GM13976 (cell line): ENCODE results near the gene HSPB8.

ENCODE experiments used
- DNase-seq: peaks from one replicate; pipeline ENCODE4 v3.0.0; 2012; ENCODE audit warnings: low spot score
- CTCF ChIP-seq: IDR thresholded peaks from 2 replicates; pipeline ENCODE4 v1.5.1; 2012; ENCODE audit warnings: borderline replicate concordance, mild to moderate bottlenecking; ENCODE audit not compliant: insufficient read depth; ENCODE audit errors: extremely low read depth, missing control alignments, control extremely low read depth
- in situ Hi-C: fragments of 300-500 bp; cut with MboI; formaldehyde crosslinking; loops from one replicate; pipeline ENCODE4 v1.12.0; 2022; ENCODE audit warnings: low sequenced_read_pairs, mixed read lengths, inconsistent platforms; ENCODE audit not compliant: unreplicated experiment

HSPB8 gene

GRCh38 chr12:119183942-119184695, 5.4 kb downstream of the HSPB8 start:
- in situ Hi-C loops, result no loop called here
- TF ChIP-seq CTCF, result no peak
- DNase-seq, result no peak

- in situ Hi-C loops, result no loop called here
- no peak for TF ChIP-seq CTCF
- DNase-seq, result no peak
These were observed 16.5 kb downstream of the HSPB8 start for GRCh38 chr12:119195256-119195655.

DNA sequence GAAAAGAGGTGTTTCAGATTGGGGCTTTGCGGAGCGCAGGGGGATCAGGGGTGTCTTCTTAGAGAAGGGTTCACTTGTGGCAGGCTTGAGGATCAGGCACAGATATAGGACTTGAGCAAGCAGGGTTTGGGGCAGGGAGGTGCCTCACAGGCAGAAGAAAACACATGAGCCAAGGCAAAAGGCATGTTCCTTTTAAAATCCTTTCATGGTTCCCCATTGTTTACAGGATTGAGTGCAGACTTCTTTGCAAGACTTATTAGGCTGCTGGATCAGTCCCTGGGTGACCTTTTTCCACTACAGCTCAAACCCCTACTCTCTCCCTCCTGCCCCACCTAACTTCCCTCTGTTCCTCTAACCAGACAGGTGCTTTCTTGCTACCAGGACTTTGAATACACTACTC, 19.7 kb downstream of the HSPB8 start:
- in situ Hi-C loops, result no loop called here
- no peak for TF ChIP-seq CTCF
- no peak for DNase-seq

GRCh38 chr12:119200601-119201000, 21.9 kb downstream of the HSPB8 start:
- no peak for TF ChIP-seq CTCF
- DNase-seq, result no peak
- in situ Hi-C loops, result no loop called here

- no peak for TF ChIP-seq CTCF
- DNase-seq, result no peak
- in situ Hi-C loops, result no loop called here
These were observed 23.2 kb downstream of the HSPB8 start for GRCh38 chr12:119201789-119202543.

DNA sequence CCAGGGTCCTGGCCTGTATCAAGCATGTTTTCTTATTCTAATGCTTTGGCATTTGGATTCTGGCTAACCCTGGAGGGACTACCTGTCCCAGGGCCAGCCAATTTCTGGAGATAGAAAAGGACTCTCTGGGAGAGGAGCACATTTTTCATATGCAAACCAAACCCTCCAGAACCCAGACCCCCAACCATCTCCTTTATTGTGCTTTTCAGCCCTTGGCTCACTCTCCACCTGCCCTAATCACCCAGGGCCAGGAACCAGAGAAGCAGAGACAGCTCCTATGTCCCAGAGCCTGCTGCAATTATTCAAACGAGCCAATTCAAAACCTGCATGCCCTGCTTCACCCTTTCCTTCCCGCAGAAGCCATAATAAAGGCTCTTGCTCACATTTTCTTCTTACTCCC, 23.8 kb downstream of the HSPB8 start:
- in situ Hi-C loops, result no loop called here
- no peak for TF ChIP-seq CTCF
- DNase-seq, result no peak
